Measurements from ENCODE around the gene SSU72. TPM values are rescaled to one million over a fixed set of nuclear protein-coding genes. Genes with fewer than 3 reads are reported as not detected.
A peak's percentile ranks its signal among the peaks of the same experiment; 100 is the strongest.

SSU72 gene
- total RNA-seq, 1 donor from 2014 or later: 134 TPM

DNA sequence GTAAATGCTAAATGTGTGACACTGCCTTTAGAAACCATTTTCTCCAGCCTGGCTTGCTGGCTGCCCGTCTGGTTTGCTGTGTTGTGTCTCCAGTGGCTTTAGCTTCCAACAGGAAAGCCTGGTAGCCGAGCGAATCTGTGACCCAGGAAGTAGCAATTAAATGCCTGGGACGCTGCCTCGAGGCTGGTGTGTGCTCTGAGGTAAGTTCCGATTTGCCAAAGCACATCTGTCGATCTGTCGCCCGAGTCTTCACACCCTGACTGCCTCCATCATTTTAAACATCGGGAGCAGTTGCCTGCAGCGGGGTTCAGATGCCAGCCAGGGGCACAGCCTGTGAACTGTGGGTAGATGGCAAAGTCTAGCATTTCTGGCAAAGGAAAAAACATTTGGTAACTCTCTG lies 42.9 kb upstream of the SSU72 start:
- H3K4me3 Mint-ChIP-seq: peak overlapping the region; percentile 88
- TF ChIP-seq, protein P1, sequence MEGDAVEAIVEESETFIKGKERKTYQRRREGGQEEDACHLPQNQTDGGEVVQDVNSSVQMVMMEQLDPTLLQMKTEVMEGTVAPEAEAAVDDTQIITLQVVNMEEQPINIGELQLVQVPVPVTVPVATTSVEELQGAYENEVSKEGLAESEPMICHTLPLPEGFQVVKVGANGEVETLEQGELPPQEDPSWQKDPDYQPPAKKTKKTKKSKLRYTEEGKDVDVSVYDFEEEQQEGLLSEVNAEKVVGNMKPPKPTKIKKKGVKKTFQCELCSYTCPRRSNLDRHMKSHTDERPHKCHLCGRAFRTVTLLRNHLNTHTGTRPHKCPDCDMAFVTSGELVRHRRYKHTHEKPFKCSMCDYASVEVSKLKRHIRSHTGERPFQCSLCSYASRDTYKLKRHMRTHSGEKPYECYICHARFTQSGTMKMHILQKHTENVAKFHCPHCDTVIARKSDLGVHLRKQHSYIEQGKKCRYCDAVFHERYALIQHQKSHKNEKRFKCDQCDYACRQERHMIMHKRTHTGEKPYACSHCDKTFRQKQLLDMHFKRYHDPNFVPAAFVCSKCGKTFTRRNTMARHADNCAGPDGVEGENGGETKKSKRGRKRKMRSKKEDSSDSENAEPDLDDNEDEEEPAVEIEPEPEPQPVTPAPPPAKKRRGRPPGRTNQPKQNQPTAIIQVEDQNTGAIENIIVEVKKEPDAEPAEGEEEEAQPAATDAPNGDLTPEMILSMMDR (conservative IDR thresholded peaks at IDR 0.05): no peak
- peaks cover 24% of the 10 kb centered on the region for H3K4me1 Mint-ChIP-seq
- no peaks in the 10 kb centered on the region for H3K36me3 Mint-ChIP-seq (ENCODE audit: low read depth)
- no peaks in the 10 kb centered on the region for H3K9me3 Mint-ChIP-seq
- H3K27ac Mint-ChIP-seq (ENCODE audit: unreplicated experiment): no peak overlapping the region
- no peaks in the 10 kb centered on the region for H3K27me3 Mint-ChIP-seq (ENCODE audit: low read depth)
- no peak for DNase-seq (ENCODE audit: low read depth, low spot score)

DNA sequence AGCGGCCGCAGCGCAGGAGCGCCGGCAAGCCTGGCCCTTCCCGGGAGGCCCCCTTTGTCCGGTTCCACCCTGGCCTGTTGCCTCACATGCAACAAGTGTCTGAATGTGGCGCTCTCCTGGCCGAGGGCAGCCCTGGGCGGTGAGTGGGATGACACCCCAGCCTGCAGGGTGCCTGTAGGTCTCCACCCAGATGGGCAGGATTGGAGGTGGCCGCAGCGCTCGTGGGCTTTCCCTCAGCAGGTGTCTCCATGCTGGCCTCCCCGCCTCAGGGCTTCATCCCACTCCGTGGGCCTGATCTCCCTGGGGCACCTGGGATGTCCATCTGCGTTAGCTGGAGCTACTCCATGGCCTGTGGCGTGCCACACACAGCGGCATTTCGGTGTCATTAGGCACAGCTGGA lies 42.2 kb upstream of the SSU72 start:
- H3K4me1 Mint-ChIP-seq: peaks cover 29% of the 10 kb centered on the region
- H3K9me3 Mint-ChIP-seq: no peaks in the 10 kb centered on the region
- no peaks in the 10 kb centered on the region for H3K27me3 Mint-ChIP-seq (ENCODE audit: low read depth)
- TF ChIP-seq, protein P1 (conservative IDR thresholded peaks at IDR 0.05): no peak
- peak overlapping the region; percentile 88 for H3K4me3 Mint-ChIP-seq
- no peak for DNase-seq (ENCODE audit: low read depth, low spot score)
- no peak overlapping the region for H3K27ac Mint-ChIP-seq (ENCODE audit: unreplicated experiment)
- H3K36me3 Mint-ChIP-seq (ENCODE audit: low read depth): no peaks in the 10 kb centered on the region

DNA sequence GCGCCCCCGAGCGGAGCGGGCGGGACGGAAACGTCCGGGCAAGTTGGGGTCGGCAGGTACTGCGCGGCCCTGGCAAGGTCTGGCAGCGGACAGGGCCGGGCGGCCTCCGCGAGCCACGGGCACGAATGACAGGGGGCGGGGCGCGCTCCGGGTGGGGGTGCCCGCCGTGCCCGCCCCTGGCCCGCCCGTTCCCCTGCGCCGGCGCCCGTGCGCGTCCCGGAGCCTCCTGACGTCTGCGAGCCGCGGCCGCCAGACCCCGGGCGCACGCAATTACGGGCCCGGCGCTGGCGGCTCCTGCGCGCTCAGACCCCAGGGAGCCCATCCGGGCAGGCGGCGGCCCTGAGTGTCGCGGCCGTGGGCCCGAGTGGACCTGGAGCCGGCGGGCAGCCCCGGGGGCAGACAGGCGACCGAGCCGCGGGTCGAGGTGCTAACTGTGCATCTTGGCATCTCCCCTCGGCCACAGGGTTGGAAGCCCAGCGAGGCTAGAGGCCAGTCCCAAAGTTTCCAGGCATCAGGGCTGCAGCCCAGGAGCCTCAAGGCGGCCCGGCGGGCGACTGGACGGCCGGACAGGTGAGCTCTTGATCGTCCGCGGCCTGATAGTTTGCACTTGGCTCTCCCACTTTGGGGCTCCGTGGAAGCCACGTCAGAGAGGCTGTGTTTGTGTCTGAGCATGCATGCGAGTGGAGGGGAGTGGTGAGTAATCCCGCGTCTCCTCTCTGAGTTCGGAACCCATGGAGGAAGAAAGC lies 41.6 kb upstream of the SSU72 start:
- TF ChIP-seq, protein P1 (conservative IDR thresholded peaks at IDR 0.05): no peak
- Mint-ChIP-seq H3K9me3 (no peaks in the 10 kb centered on the region), H3K4me1 (peaks cover 29% of the 10 kb centered on the region), H3K27me3 (ENCODE audit: low read depth) (no peaks in the 10 kb centered on the region), H3K36me3 (ENCODE audit: low read depth) (no peaks in the 10 kb centered on the region), H3K27ac (ENCODE audit: unreplicated experiment) (no peak overlapping the region), H3K4me3 (peak overlapping the region; percentile 88)
- no peak for DNase-seq (ENCODE audit: low read depth, low spot score)

DNA sequence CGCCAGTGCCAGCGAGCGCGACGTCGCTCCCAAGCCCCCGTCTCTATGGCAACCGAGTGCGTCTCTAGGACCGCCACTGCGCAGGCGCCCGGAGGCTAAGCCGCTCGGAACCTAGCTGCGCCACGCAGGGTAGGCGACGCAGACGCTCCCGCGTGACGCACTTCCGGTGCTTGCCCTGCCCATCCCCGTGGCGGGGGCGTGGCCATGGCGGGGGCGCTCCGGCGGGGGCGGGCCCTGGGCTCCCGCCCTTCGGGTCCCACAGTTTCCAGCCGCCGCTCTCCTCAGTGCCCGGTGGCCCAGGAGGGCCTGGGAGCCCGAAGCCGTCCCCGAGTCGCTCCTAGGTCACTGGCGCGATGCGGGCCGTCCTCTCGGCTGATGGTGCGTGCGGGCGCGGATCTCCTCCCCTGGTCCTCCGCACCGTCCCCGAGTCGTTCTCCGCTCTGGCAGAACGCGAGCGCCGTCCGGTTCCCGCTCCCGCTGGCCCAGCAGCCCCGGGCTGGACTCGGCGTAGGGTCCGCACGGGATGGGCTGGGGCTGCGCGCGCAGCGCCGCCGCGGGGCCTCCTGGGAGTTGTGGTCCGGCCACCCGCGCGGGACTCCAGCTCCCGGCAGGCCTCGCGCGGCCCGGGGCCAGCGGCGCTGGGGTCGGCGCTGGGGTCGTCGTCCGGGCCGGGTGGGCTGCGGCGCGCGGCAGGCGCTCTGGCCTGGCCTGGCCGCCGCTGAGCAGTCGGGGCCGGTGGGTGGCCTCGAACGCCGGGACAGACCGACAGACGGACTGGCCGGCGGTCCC lies 40.8 kb upstream of the SSU72 start, which contains the start of gene MIB2:
Gene MIB2 (plus strand): TSS at position 245 of the 789 bp plus-strand sequence. CDS start 7,953 bp downstream, outside the sequence.
- peaks cover 29% of the 10 kb centered on the region for H3K4me1 Mint-ChIP-seq
- TF ChIP-seq, protein P1 (conservative IDR thresholded peaks at IDR 0.05): no peak
- peak within 1 kb of the TSS; percentile 98 for H3K4me3 Mint-ChIP-seq
- H3K36me3 Mint-ChIP-seq (ENCODE audit: low read depth): no peaks in the 10 kb centered on the region
- no peaks in the 10 kb centered on the region for H3K27me3 Mint-ChIP-seq (ENCODE audit: low read depth)
- no peaks in the 10 kb centered on the region for H3K9me3 Mint-ChIP-seq
- DNase-seq (ENCODE audit: low read depth, low spot score): peak; percentile 91
- H3K27ac Mint-ChIP-seq (ENCODE audit: unreplicated experiment): peak within 1 kb of the TSS; percentile 96

DNA sequence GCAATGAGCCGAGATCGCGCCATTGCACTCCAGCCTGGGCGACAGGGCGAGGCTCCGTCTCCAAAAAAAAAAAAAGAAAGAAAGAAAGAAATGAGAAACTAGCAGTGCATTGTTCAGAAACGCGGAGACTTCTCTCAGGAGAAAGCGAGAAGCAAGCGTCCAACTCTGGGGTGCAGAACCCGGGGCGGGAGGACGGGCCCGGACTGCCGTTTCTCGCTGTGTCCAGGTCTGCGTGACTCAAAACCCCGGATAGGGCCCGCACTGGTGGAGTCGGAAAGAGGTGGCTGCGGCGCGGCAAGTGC lies 40.2 kb upstream of the SSU72 start:
- no peaks in the 10 kb centered on the region for H3K9me3 Mint-ChIP-seq
- H3K27me3 Mint-ChIP-seq (ENCODE audit: low read depth): no peaks in the 10 kb centered on the region
- no peaks in the 10 kb centered on the region for H3K36me3 Mint-ChIP-seq (ENCODE audit: low read depth)
- peaks cover 29% of the 10 kb centered on the region for H3K4me1 Mint-ChIP-seq
- DNase-seq (ENCODE audit: low read depth, low spot score): no peak
- H3K27ac Mint-ChIP-seq (ENCODE audit: unreplicated experiment): peak overlapping the region; percentile 96
- TF ChIP-seq, protein P1 (conservative IDR thresholded peaks at IDR 0.05): no peak
- peak overlapping the region; percentile 98 for H3K4me3 Mint-ChIP-seq
